Breast epithelium (tissue), 4 donors: Measurements from ENCODE around the gene MKRN2. TPM values are rescaled to one million over a fixed set of nuclear protein-coding genes. Genes with fewer than 3 reads are reported as not detected.

Experiments used
- DNase-seq, 2 donors: peaks; one replicate each; pipeline ENCODE4 v3.0.0-alpha.2; 2019; ENCODE audit warnings: low spot score in 2 of 2
- H3K27ac ChIP-seq, 2 donors: fragments of 200-600 bp; sonication (generic) in 1 of 2; one replicate each; pipeline ENCODE4 v1.5.1; 2016 to 2019; ENCODE audit warnings: mild to moderate bottlenecking in 1 of 2
- H3K27me3 ChIP-seq, 2 donors: fragments of 200-600 bp; sonication (generic) in 1 of 2; one replicate each; pipeline versions ENCODE4 v1.5.1 to v1.6.0; 2017 to 2019; ENCODE audit warnings: control low read depth in 1 of 2, mild to moderate bottlenecking in 1 of 2
- H3K36me3 ChIP-seq: fragments of 200-600 bp; one replicate; pipeline ENCODE4 v1.5.1; 2019
- H3K4me1 ChIP-seq, 2 donors: fragments of 200-600 bp; sonication (generic); one replicate each; pipeline ENCODE4 v1.5.1; 2016 to 2019; ENCODE audit warnings: control low read depth in 1 of 2
- H3K4me3 ChIP-seq, 3 donors: fragments of 200-600 bp; sonication (generic); 1 replicate in 2 of 3; 2 replicates in 1 of 3; pipeline ENCODE4 v1.5.1; 2016 to 2019; ENCODE audit warnings: mild to moderate bottlenecking in 3 of 3, moderate library complexity in 2 of 3
- H3K9me3 ChIP-seq, 2 donors: fragments of 200-600 bp; sonication (generic) in 1 of 2; one replicate each; pipeline ENCODE4 v1.5.1; 2016 to 2019; ENCODE audit warnings: control low read depth in 1 of 2
- POLR2A ChIP-seq: fragments of 450-650 bp; IDR thresholded peaks from one replicate; pipeline ENCODE4 v1.6.1; 2016; ENCODE audit warnings: antibody characterized with exemption, mild to moderate bottlenecking, moderate library complexity
- POLR2AphosphoS5 ChIP-seq, 3 donors: sonication (generic); formaldehyde crosslinking; IDR thresholded peaks; one replicate each; pipeline ENCODE4 v1.6.1; 2017; ENCODE audit warnings: antibody characterized with exemption in 3 of 3
- intact Hi-C: fragments of 100-400 bp; cut with DNase I; formaldehyde crosslinking; loops from one replicate; pipeline ENCODE4 v1.15.1; 2023; ENCODE audit warnings: low total_unique reads
- total RNA-seq, 3 donors: library from RNA; depleted of rRNA; stranded (reverse); fragments of >200 nt; gene quantifications; one replicate each; pipeline ENCODE4 v1.1.0, GENCODE V29; 2016
- TF ChIP-seq, protein P1 (sequence below), 3 donors: fragments of 450-650 bp; IDR thresholded peaks; one replicate each; pipeline ENCODE4 v1.5.1; 2016 to 2017; ENCODE audit warnings: antibody characterized with exemption in 3 of 3, mild to moderate bottlenecking in 3 of 3, moderate library complexity in 3 of 3

Gene MKRN2
- total RNA-seq, 3 donors from 2014 or later = 34.7 to 37.3 (median 36.1) TPM

DNA sequence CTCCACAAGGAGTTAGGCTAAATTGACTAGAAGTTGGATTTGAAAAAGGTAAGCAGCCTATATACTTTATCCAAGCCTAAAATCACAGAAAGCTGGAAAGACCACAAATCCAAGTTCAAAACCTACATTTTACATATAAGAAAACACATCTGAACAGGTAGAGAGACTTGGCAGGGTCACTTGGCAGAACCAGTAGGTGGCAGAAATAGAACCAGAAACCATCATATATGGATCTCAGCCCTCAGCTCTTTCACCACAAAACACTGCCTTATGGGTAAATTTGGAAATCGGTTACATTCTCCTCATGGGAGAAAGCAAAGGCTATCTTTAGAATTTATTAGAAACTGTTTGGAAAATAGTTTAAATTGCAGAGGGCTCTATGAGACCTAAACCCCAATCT, 44.2 kb downstream of the MKRN2 start:
- Histone ChIP-seq H3K4me1 (no peaks in the 10 kb centered on the region), H3K9me3 (no peaks in the 10 kb centered on the region), H3K36me3 (no peaks in the 10 kb centered on the region), H3K4me3 (no peak overlapping the region), H3K27ac (no peak overlapping the region), H3K27me3 (no peaks in the 10 kb centered on the region)
- intact Hi-C loops = no loop called here
- TF ChIP-seq POLR2A (no peak), POLR2AphosphoS5 (IDR thresholded peaks at IDR 0.05) (no peak)
- TF ChIP-seq, protein P1, sequence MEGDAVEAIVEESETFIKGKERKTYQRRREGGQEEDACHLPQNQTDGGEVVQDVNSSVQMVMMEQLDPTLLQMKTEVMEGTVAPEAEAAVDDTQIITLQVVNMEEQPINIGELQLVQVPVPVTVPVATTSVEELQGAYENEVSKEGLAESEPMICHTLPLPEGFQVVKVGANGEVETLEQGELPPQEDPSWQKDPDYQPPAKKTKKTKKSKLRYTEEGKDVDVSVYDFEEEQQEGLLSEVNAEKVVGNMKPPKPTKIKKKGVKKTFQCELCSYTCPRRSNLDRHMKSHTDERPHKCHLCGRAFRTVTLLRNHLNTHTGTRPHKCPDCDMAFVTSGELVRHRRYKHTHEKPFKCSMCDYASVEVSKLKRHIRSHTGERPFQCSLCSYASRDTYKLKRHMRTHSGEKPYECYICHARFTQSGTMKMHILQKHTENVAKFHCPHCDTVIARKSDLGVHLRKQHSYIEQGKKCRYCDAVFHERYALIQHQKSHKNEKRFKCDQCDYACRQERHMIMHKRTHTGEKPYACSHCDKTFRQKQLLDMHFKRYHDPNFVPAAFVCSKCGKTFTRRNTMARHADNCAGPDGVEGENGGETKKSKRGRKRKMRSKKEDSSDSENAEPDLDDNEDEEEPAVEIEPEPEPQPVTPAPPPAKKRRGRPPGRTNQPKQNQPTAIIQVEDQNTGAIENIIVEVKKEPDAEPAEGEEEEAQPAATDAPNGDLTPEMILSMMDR (IDR thresholded peaks at IDR 0.05) = no peak
- no peak for DNase-seq

DNA sequence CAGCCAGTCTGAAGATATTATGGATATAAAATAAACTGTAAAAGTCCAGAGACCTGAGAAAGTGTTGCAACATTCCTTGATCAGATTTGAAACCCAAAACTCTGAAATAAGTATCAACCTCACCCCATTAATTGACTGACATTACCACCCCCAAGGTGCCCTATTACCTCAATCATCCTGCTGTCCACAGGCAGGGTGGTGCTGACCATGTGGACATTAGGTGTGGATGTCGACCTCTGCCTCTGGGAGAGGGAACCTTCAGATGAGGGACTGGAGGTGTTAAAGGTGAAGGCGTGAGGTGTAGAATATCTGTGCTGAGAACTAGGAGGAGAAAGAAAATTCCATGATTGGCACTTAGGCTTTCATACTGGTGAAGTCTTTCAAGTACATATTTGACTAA, 47.1 kb downstream of the MKRN2 start:
- no peaks in the 10 kb centered on the region for H3K9me3 ChIP-seq
- no peak for DNase-seq
- H3K4me3 ChIP-seq = no peak overlapping the region
- H3K4me1 ChIP-seq = no peaks in the 10 kb centered on the region
- intact Hi-C loops = no loop called here
- peaks cover 3% of the 10 kb centered on the region for H3K36me3 ChIP-seq
- TF ChIP-seq, protein P1 (IDR thresholded peaks at IDR 0.05) = no peak
- TF ChIP-seq POLR2AphosphoS5 (IDR thresholded peaks at IDR 0.05) (no peak), POLR2A (no peak)
- H3K27ac ChIP-seq = no peak overlapping the region
- H3K27me3 ChIP-seq = no peaks in the 10 kb centered on the region

- H3K4me3 ChIP-seq = no peak overlapping the region
- no peaks in the 10 kb centered on the region for H3K27me3 ChIP-seq
- H3K27ac ChIP-seq = no peak overlapping the region
- intact Hi-C loops = loop anchor here (2.0 kb wide), 1 partner anchor 16 kb away; no protein-coding TSS in a partner anchor
- peaks cover 3% of the 10 kb centered on the region for H3K36me3 ChIP-seq
- no peaks in the 10 kb centered on the region for H3K9me3 ChIP-seq
- H3K4me1 ChIP-seq = no peaks in the 10 kb centered on the region
- TF ChIP-seq, protein P1 (IDR thresholded peaks at IDR 0.05) = no peak
- TF ChIP-seq POLR2A (no peak), POLR2AphosphoS5 (IDR thresholded peaks at IDR 0.05) (no peak)
- DNase-seq = no peak
Measured at GRCh38 chr3:12608376-12608775, 51.5 kb downstream of the MKRN2 start.

DNA sequence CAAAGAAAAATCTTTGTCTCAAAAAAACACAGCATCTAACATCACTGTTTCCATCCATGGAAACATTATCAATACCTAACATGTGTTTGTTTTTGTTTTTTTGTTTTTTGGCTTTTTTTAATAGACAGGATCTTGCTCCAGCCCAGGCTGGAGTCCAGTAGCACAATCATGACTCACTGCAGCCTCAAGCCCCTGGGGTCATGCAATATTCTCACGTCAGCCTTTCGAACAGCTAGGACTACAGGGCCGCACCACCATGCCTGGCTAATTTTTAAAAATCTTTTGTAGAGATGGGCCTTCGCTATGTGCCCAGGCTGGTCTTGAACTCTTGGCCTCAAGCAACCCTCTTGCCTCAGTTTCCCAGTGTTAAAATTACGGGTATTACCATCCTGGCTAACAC, 54.2 kb downstream of the MKRN2 start:
- Histone ChIP-seq H3K27me3 (no peaks in the 10 kb centered on the region), H3K4me1 (no peaks in the 10 kb centered on the region), H3K4me3 (no peak overlapping the region), H3K36me3 (peaks cover 3% of the 10 kb centered on the region), H3K27ac (no peak overlapping the region), H3K9me3 (no peaks in the 10 kb centered on the region)
- TF ChIP-seq, protein P1 (IDR thresholded peaks at IDR 0.05) = no peak
- TF ChIP-seq POLR2A = no peak
- no peak for TF ChIP-seq POLR2AphosphoS5 (IDR thresholded peaks at IDR 0.05)
- DNase-seq = no peak
- intact Hi-C loops = no loop called here

DNA sequence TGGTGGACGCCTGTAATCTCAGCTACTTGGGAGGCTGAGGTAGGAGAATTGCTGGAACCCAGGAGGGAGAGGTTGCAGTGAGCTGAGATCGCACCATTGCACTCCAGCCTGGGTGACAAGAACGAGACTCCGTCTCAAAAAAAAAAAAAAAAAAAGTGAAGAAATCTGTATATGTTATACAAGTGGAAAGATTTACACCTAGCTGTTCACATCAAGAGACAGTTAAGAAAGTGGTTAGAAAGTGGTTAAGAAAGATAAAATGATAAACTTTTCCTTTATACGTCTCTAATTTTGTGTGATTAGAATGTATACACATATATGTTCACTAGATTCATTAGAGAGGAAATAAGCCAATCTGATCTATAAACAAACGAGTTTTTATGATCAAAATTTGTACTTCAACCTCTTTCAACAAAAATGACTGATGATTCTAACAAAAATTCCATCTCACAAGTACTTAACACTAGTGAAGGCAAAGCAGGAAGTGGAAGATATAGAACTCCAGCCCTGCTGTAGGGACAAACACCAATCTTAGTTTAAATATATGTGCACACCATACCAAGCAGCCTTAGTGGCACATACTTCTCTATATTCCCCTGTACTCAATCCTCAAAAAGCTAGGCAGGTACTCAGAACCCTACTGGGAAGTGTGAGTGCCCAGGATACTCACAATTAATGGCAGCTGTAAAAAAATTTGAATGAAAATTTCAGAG, 55.8 kb downstream of the MKRN2 start:
- no peak overlapping the region for H3K4me3 ChIP-seq
- no peak overlapping the region for H3K27ac ChIP-seq
- H3K27me3 ChIP-seq = no peaks in the 10 kb centered on the region
- no peaks in the 10 kb centered on the region for H3K9me3 ChIP-seq
- DNase-seq = no peak
- no peaks in the 10 kb centered on the region for H3K36me3 ChIP-seq
- TF ChIP-seq POLR2A = no peak
- no peak for TF ChIP-seq POLR2AphosphoS5 (IDR thresholded peaks at IDR 0.05)
- TF ChIP-seq, protein P1 (IDR thresholded peaks at IDR 0.05) = no peak
- intact Hi-C loops = no loop called here
- H3K4me1 ChIP-seq = no peaks in the 10 kb centered on the region
